Measurements from ENCODE around the gene SH3RF3.

DNA sequence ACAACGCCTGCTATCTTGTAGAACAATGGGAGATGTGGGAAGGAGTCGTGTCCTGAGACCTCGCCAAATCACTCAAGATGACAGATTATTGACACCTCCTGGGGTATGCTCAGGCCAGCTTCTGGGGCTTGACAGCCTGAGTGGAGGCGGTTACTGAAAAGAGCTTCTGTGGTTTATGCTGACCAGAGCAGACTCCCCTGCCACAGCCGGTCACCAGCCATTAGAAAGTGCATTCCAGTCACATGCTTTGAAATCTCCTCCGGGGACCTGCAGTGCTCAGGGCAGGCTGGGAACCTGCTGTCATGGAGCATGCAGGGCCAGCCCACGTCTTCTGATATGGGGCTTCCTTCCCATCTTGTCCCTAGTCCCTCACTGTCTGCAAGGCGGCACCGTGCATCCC, 268.9 kb downstream of the SH3RF3 start:
- TF ChIP-seq EP300 (IDR thresholded peaks at IDR 0.05; ENCODE audit: low read length) = no peak
- TF ChIP-seq, protein P1, sequence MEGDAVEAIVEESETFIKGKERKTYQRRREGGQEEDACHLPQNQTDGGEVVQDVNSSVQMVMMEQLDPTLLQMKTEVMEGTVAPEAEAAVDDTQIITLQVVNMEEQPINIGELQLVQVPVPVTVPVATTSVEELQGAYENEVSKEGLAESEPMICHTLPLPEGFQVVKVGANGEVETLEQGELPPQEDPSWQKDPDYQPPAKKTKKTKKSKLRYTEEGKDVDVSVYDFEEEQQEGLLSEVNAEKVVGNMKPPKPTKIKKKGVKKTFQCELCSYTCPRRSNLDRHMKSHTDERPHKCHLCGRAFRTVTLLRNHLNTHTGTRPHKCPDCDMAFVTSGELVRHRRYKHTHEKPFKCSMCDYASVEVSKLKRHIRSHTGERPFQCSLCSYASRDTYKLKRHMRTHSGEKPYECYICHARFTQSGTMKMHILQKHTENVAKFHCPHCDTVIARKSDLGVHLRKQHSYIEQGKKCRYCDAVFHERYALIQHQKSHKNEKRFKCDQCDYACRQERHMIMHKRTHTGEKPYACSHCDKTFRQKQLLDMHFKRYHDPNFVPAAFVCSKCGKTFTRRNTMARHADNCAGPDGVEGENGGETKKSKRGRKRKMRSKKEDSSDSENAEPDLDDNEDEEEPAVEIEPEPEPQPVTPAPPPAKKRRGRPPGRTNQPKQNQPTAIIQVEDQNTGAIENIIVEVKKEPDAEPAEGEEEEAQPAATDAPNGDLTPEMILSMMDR (IDR thresholded peaks at IDR 0.05 in 2 of 3, conservative IDR thresholded peaks at IDR 0.05 in 1 of 3; ENCODE audit: insufficient read depth in 2 of 3, low read depth in 1 of 3, low read length in 3 of 3) = no peak
- TF ChIP-seq, protein P2, sequence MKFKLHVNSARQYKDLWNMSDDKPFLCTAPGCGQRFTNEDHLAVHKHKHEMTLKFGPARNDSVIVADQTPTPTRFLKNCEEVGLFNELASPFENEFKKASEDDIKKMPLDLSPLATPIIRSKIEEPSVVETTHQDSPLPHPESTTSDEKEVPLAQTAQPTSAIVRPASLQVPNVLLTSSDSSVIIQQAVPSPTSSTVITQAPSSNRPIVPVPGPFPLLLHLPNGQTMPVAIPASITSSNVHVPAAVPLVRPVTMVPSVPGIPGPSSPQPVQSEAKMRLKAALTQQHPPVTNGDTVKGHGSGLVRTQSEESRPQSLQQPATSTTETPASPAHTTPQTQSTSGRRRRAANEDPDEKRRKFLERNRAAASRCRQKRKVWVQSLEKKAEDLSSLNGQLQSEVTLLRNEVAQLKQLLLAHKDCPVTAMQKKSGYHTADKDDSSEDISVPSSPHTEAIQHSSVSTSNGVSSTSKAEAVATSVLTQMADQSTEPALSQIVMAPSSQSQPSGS (CRISPR knock-in tag; IDR thresholded peaks at IDR 0.05) = no peak
- no peak for TF ChIP-seq HNRNPL (IDR thresholded peaks at IDR 0.05; ENCODE audit: low read depth, low read length)
- no peak for TF ChIP-seq CSDE1 (IDR thresholded peaks at IDR 0.05)
